MCF 10A (cell line): ENCODE data around the gene ADCY5. TPM values are rescaled to one million over a fixed set of nuclear protein-coding genes. Genes with fewer than 3 reads are reported as not detected.

Experiments
- BruUV-seq: library from RNA; stranded (reverse); fragments of 400-500 nt; replicated peaks from 2 replicates; lab custom pipeline; 2021; lab: Mats Ljungman, UMichigan
- CTCF ChIA-PET: fragments of 300-600 bp; sonication (Branson Sonifier 250); formaldehyde crosslinking; extraction: SDS; loops from one replicate; lab custom pipeline; 2021; ENCODE audit warnings: antibody characterized with exemption, inconsistent platforms; lab: Yijun Ruan, JAX
- POLR2A ChIA-PET: fragments of 300-600, 350-650 bp; sonication (Branson Sonifier 250); formaldehyde crosslinking; extraction: SDS; loops from one replicate; lab custom pipeline; 2020; ENCODE audit warnings: antibody characterized with exemption, inconsistent platforms; lab: Yijun Ruan, JAX
- DNase-seq: peaks from one replicate; pipeline ENCODE4 v3.0.0-alpha.2; 2018; ENCODE audit not compliant: unreplicated experiment
- H3K27ac Mint-ChIP-seq: one replicate; pipeline ENCODE4 v1.8.0; 2022; ENCODE audit warnings: mild to moderate bottlenecking, low read depth, mixed read lengths; ENCODE audit not compliant: unreplicated experiment
- H3K27me3 Mint-ChIP-seq: one replicate; pipeline ENCODE4 v1.8.0; 2022; ENCODE audit warnings: mixed read lengths; ENCODE audit not compliant: insufficient read depth, unreplicated experiment
- H3K36me3 Mint-ChIP-seq: one replicate; pipeline ENCODE4 v1.8.0; 2022; ENCODE audit warnings: mild to moderate bottlenecking, moderate library complexity, mixed read lengths; ENCODE audit not compliant: insufficient read depth, unreplicated experiment
- H3K4me1 Mint-ChIP-seq: one replicate; pipeline ENCODE4 v1.8.0; 2022; ENCODE audit warnings: mixed read lengths; ENCODE audit not compliant: insufficient read depth, unreplicated experiment
- H3K4me3 Mint-ChIP-seq: one replicate; pipeline ENCODE4 v1.8.0; 2022; ENCODE audit warnings: mild to moderate bottlenecking, moderate library complexity, mixed read lengths; ENCODE audit not compliant: unreplicated experiment
- H3K9me3 Mint-ChIP-seq: one replicate; pipeline ENCODE4 v1.8.0; 2022; ENCODE audit warnings: mixed read lengths; ENCODE audit not compliant: unreplicated experiment
- CTCF ChIP-seq: fragments of 200-600 bp; IDR thresholded peaks from one replicate; pipeline ENCODE4 v1.8.0; 2022; ENCODE audit warnings: antibody characterized with exemption, mild to moderate bottlenecking; ENCODE audit not compliant: unreplicated experiment
- intact Hi-C: fragments of 100-400 bp; cut with micrococcal nuclease; formaldehyde crosslinking; loops from 2 replicates; pipeline ENCODE4 v1.14.1; 2022
- total RNA-seq: library from RNA; stranded (reverse); gene quantifications from 2 replicates; pipeline ENCODE4 v1.2.3, GENCODE V29; 2022

The ADCY5 gene
- total RNA-seq, 1 experiment from 2014 or later = not detected

- no peaks in the 10 kb centered on the region for H3K4me1 Mint-ChIP-seq
- H3K9me3 Mint-ChIP-seq = no peaks in the 10 kb centered on the region
- peaks cover 92% of the 10 kb centered on the region for H3K27me3 Mint-ChIP-seq
- no peak for TF ChIP-seq CTCF
- H3K27ac Mint-ChIP-seq = no peak overlapping the region
- POLR2A ChIA-PET = no interaction called here
- no peak for DNase-seq
- intact Hi-C loops = no loop called here
- no peaks in the 10 kb centered on the region for H3K36me3 Mint-ChIP-seq
- BruUV-seq = no TSS peak
- CTCF ChIA-PET = interaction anchor here (3.5 kb wide), 1 partner anchor 11 kb away, joined by 16 read pairs; no protein-coding TSS in a partner anchor
- no peak overlapping the region for H3K4me3 Mint-ChIP-seq
Measured at GRCh38 chr3:123317716-123318115, 131.2 kb downstream of the ADCY5 start.

- no peaks in the 10 kb centered on the region for H3K36me3 Mint-ChIP-seq
- POLR2A ChIA-PET = interaction anchor here (0.6 kb wide), 1 partner anchor 240 kb away, joined by 3 read pairs; no protein-coding TSS in a partner anchor
- DNase-seq = no peak
- CTCF ChIA-PET = interaction anchor here (0.7 to 2.3 kb wide), 4 partner anchors 14 to 201 kb away, joined by 4 to 9 read pairs (median 6); no protein-coding TSS in a partner anchor
- TF ChIP-seq CTCF = no peak
- H3K27ac Mint-ChIP-seq = no peak overlapping the region
- no peaks in the 10 kb centered on the region for H3K9me3 Mint-ChIP-seq
- intact Hi-C loops = no loop called here
- H3K4me3 Mint-ChIP-seq = no peak overlapping the region
- BruUV-seq = no TSS peak
- no peaks in the 10 kb centered on the region for H3K4me1 Mint-ChIP-seq
- H3K27me3 Mint-ChIP-seq = peaks cover 99% of the 10 kb centered on the region
Measured at GRCh38 chr3:123315271-123315595, 133.7 kb downstream of the ADCY5 start.

- ChIA-PET CTCF (interaction anchor here (0.6 to 2.3 kb wide), 5 partner anchors 10 to 202 kb away, joined by 3 to 9 read pairs (median 5); no protein-coding TSS in a partner anchor), POLR2A (interaction anchor here (0.6 kb wide), 1 partner anchor 240 kb away, joined by 3 read pairs; no protein-coding TSS in a partner anchor)
- intact Hi-C loops = no loop called here
- no TSS peak for BruUV-seq
- Mint-ChIP-seq H3K27ac (no peak overlapping the region), H3K4me3 (no peak overlapping the region), H3K36me3 (no peaks in the 10 kb centered on the region), H3K4me1 (no peaks in the 10 kb centered on the region), H3K9me3 (no peaks in the 10 kb centered on the region), H3K27me3 (peaks cover 99% of the 10 kb centered on the region)
- DNase-seq = no peak
- no peak for TF ChIP-seq CTCF
Measured at GRCh38 chr3:123314359-123315270, 134.3 kb downstream of the ADCY5 start.

GRCh38 chr3:123313889-123314288, 135.0 kb downstream of the ADCY5 start:
- Mint-ChIP-seq H3K4me1 (no peaks in the 10 kb centered on the region), H3K36me3 (no peaks in the 10 kb centered on the region), H3K4me3 (no peak overlapping the region), H3K27ac (no peak overlapping the region), H3K27me3 (peaks cover 97% of the 10 kb centered on the region), H3K9me3 (no peaks in the 10 kb centered on the region)
- POLR2A ChIA-PET = no interaction called here
- no TSS peak for BruUV-seq
- no peak for TF ChIP-seq CTCF
- CTCF ChIA-PET = interaction anchor here (0.6 to 2.3 kb wide), 2 partner anchors 15 to 249 kb away, joined by 3 to 9 read pairs; no protein-coding TSS in a partner anchor
- no peak for DNase-seq
- intact Hi-C loops = no loop called here
